ENCODE results near the gene EGLN2. TPM values are rescaled to one million over a fixed set of nuclear protein-coding genes. Genes with fewer than 3 reads are reported as not detected.
"Not testable (repeated sequence)": the region's sequence is repeated elsewhere in the genome, so short reads cannot be mapped to it uniquely, and the experiment has no call there.

Gene EGLN2
- total RNA-seq, 1 experiment from 2014 or later = 135 TPM

DNA sequence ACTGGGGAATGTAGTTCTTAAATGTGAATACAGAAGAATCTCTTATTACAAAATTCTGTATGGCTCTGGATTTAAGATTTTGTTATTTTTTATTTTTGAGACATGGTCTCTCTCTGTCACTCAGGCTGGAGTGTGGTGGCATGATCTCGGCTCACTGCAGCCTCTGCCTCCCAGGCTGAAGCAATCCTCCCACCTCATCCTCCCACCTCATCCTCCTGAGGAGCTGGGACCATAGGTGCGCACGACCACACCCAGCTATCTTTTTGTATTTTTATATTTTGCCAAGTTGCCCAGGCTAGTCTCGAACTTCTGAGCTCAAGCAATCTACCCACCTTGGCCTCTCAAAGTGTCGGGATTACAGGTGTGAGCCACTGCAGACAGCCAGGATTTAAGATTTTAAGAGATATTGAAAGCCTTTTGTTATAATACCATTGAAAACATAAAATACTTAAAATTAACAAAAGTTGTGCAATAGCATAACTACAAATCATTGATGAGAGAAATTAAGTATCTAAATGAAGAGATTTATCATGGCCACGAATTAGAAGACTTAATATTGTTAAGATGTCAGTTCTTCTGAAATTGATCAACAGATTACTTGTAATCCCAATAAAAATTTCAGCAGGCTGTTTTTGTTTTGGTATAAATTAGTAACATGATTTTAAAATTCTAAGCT, 37.9 kb downstream of the EGLN2 start:
- Mint-ChIP-seq H3K9me3 (ENCODE audit: unreplicated experiment) (peaks cover 17% of the 10 kb centered on the region), H3K4me3 (ENCODE audit: unreplicated experiment) (no peak overlapping the region), H3K27me3 (ENCODE audit: insufficient read depth, unreplicated experiment) (no peaks in the 10 kb centered on the region), H3K27ac (ENCODE audit: unreplicated experiment) (no peak overlapping the region), H3K36me3 (ENCODE audit: insufficient read depth, unreplicated experiment) (peaks cover 3% of the 10 kb centered on the region), H3K4me1 (ENCODE audit: low read depth, unreplicated experiment) (peaks cover 23% of the 10 kb centered on the region)
- intact Hi-C loops (cut with micrococcal nuclease; ENCODE audit: unreplicated experiment) = no loop called here
- Histone ChIP-seq H3K4me1 (peaks cover 7% of the 10 kb centered on the region), H3K9me3 (no peaks in the 10 kb centered on the region), H3K4me3 (ENCODE audit: low read depth, low read length) (no peak overlapping the region), H3K27me3 (replicated peaks; ENCODE audit: control insufficient read depth, insufficient read depth, low read length) (no peaks in the 10 kb centered on the region), H3K36me3 (ENCODE audit: control insufficient read depth, insufficient read depth, low read length) (no peaks in the 10 kb centered on the region)
- TF ChIP-seq, protein P1, sequence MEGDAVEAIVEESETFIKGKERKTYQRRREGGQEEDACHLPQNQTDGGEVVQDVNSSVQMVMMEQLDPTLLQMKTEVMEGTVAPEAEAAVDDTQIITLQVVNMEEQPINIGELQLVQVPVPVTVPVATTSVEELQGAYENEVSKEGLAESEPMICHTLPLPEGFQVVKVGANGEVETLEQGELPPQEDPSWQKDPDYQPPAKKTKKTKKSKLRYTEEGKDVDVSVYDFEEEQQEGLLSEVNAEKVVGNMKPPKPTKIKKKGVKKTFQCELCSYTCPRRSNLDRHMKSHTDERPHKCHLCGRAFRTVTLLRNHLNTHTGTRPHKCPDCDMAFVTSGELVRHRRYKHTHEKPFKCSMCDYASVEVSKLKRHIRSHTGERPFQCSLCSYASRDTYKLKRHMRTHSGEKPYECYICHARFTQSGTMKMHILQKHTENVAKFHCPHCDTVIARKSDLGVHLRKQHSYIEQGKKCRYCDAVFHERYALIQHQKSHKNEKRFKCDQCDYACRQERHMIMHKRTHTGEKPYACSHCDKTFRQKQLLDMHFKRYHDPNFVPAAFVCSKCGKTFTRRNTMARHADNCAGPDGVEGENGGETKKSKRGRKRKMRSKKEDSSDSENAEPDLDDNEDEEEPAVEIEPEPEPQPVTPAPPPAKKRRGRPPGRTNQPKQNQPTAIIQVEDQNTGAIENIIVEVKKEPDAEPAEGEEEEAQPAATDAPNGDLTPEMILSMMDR (IDR thresholded peaks at IDR 0.05; ENCODE audit: insufficient read depth in 1 of 2, low read depth in 1 of 2, low read length in 1 of 2, severe bottlenecking in 1 of 2, unreplicated experiment in 1 of 2) = no peak
- no TSS peak for BruUV-seq (replicated peaks)
- ChIA-PET POLR2A (no interaction called here), CTCF (interaction anchor here (0.6 kb wide), 2 partner anchors 17 to 232 kb away, joined by 3 to 5 read pairs; no protein-coding TSS in a partner anchor)
- DNase-seq = no peak

DNA sequence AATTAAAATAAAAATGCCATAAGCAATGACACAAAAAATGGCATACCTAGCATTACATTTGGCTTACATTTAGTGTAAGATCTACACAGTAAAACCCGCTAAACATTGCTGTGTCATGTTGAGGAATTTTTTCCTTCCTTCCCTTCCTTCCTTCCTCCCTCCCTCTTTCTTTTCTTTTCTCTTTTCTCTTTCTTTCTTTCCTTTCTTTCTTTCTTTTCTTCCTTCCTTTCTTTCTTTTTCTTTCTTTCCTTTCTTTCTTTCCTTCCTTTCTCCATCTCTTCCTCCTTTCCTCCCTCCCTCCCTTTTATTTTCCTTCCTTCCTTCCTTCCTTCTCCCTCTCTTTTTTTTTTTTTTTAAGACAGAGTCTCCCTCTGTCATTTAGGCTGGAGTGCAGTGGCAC, 39.5 kb downstream of the EGLN2 start:
- POLR2A ChIA-PET; H3K27ac Mint-ChIP-seq (ENCODE audit: unreplicated experiment); H3K4me1 ChIP-seq; H3K9me3 ChIP-seq; H3K27me3 ChIP-seq (replicated peaks; ENCODE audit: control insufficient read depth, insufficient read depth, low read length); H3K27me3 Mint-ChIP-seq (ENCODE audit: insufficient read depth, unreplicated experiment); BruUV-seq (replicated peaks); H3K4me3 ChIP-seq (ENCODE audit: low read depth, low read length); H3K36me3 ChIP-seq (ENCODE audit: control insufficient read depth, insufficient read depth, low read length); DNase-seq; H3K36me3 Mint-ChIP-seq (ENCODE audit: insufficient read depth, unreplicated experiment); H3K4me3 Mint-ChIP-seq (ENCODE audit: unreplicated experiment); intact Hi-C loops (cut with micrococcal nuclease; ENCODE audit: unreplicated experiment): not testable (repeated sequence)
- CTCF ChIA-PET = interaction anchor here (0.6 kb wide), 1 partner anchor 15 kb away, joined by 6 read pairs; no protein-coding TSS in a partner anchor
- Mint-ChIP-seq H3K4me1 (ENCODE audit: low read depth, unreplicated experiment) (peaks cover 19% of the 10 kb centered on the region), H3K9me3 (ENCODE audit: unreplicated experiment) (peaks cover 17% of the 10 kb centered on the region)

DNA sequence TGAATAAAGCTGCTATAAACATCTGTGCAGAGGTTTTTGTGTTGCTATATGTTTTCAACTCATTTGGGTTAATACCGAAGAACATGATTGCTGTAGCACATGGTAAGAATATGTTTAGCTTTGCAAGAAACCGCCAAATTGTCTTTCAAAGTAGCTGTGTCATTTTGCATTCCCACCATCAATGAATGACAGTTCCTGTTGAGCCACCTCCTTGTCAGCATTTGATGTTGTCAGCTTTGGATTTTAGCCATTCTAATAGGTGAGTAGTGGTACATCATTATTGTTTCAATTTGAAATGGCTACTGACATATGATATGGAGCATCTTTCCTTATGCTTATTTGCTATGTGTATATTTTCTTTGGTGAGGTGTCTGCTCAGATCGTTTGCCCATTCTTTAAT, 43.0 kb downstream of the EGLN2 start:
- CTCF ChIA-PET; H3K36me3 Mint-ChIP-seq (ENCODE audit: insufficient read depth, unreplicated experiment); H3K4me3 Mint-ChIP-seq (ENCODE audit: unreplicated experiment); H3K27me3 ChIP-seq (replicated peaks; ENCODE audit: control insufficient read depth, insufficient read depth, low read length); intact Hi-C loops (cut with micrococcal nuclease; ENCODE audit: unreplicated experiment); H3K4me1 ChIP-seq; H3K9me3 ChIP-seq; BruUV-seq (replicated peaks); H3K4me1 Mint-ChIP-seq (ENCODE audit: low read depth, unreplicated experiment); DNase-seq; POLR2A ChIA-PET; H3K27me3 Mint-ChIP-seq (ENCODE audit: insufficient read depth, unreplicated experiment); H3K4me3 ChIP-seq (ENCODE audit: low read depth, low read length); H3K27ac Mint-ChIP-seq (ENCODE audit: unreplicated experiment); H3K36me3 ChIP-seq (ENCODE audit: control insufficient read depth, insufficient read depth, low read length): not testable (repeated sequence)
- peaks cover 17% of the 10 kb centered on the region for H3K9me3 Mint-ChIP-seq (ENCODE audit: unreplicated experiment)

DNA sequence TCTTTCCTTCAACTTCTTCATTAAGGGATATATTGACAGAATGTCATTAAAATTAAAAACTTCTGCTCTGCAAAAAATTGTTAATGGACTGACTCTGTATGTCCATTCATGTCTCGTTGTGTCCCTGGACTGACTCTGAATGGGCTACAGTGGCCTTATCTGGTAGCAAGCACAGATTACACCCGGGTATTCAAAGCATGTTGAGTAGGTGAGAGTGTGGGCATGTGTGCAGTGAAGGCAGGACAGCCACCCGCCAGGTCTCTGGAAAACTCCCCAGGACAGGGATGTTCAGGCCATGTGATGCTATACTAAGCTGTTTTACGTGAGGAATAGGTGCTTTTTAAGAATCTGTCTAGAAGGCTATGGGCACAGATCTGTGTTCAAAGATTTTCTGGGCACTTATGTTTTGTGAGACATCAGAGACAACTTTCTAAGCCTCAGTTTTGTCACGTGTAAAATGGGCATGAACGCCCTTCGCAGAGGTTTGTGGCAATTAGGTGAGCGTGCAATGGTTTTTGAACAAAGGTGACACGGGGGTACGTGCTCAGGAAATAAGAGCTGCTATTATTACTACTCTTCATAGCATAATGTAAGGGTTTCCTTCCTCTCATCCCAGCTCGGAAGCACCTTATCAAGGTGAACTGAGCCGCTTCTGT, 44.1 kb downstream of the EGLN2 start:
- POLR2A ChIA-PET; H3K36me3 ChIP-seq (ENCODE audit: control insufficient read depth, insufficient read depth, low read length); H3K27ac Mint-ChIP-seq (ENCODE audit: unreplicated experiment); H3K27me3 ChIP-seq (replicated peaks; ENCODE audit: control insufficient read depth, insufficient read depth, low read length); BruUV-seq (replicated peaks); H3K4me1 Mint-ChIP-seq (ENCODE audit: low read depth, unreplicated experiment); H3K4me1 ChIP-seq; H3K36me3 Mint-ChIP-seq (ENCODE audit: insufficient read depth, unreplicated experiment); H3K4me3 Mint-ChIP-seq (ENCODE audit: unreplicated experiment); intact Hi-C loops (cut with micrococcal nuclease; ENCODE audit: unreplicated experiment); H3K4me3 ChIP-seq (ENCODE audit: low read depth, low read length); DNase-seq; H3K27me3 Mint-ChIP-seq (ENCODE audit: insufficient read depth, unreplicated experiment); H3K9me3 ChIP-seq; CTCF ChIA-PET: not testable (repeated sequence)
- H3K9me3 Mint-ChIP-seq (ENCODE audit: unreplicated experiment) = peaks cover 17% of the 10 kb centered on the region

DNA sequence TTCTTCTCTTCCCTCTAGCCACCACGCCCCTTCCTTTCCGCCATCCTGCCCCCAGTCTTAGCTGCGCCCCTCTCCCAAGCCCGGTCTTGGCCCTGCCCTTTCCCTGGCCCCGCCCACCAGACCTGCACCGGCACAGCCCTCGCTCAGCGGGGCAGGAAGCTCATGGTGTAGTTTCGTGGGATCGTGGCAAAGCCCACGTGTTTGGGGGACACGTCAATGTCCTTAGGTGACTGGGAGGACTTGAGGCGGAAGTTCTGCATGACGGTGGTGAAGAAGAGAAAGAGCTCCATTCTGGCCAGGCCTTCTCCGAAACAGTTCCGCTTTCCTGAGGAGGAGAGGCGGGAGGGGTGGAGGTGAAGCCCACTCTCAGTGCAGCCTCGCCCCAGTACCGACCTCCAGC, 44.7 kb downstream of the EGLN2 start:
- intact Hi-C loops (cut with micrococcal nuclease; ENCODE audit: unreplicated experiment) = not testable (repeated sequence)

DNA sequence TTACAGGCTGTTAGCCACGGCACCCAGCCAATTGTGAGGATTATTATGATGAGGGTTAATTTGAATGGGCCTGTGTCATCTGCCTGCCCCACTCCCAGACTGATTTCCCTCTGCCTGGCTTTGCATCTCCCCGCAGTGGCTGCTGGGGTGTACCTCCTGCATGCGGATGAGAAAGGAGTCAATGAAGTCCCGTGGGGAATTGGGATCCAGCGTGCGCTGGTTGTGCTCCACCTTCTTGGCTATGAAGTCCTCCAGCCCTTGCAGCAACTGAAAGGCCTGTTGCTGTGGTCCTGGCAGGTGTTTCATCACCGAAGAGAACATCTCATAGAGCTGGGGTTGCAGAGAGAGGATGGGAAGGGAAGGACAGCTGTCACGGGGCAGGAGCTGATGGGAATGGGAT, 47.7 kb downstream of the EGLN2 start:
- POLR2A ChIA-PET; H3K36me3 ChIP-seq (ENCODE audit: control insufficient read depth, insufficient read depth, low read length); H3K9me3 Mint-ChIP-seq (ENCODE audit: unreplicated experiment); H3K4me3 ChIP-seq (ENCODE audit: low read depth, low read length); H3K27ac Mint-ChIP-seq (ENCODE audit: unreplicated experiment); H3K36me3 Mint-ChIP-seq (ENCODE audit: insufficient read depth, unreplicated experiment); H3K4me3 Mint-ChIP-seq (ENCODE audit: unreplicated experiment); H3K4me1 Mint-ChIP-seq (ENCODE audit: low read depth, unreplicated experiment); intact Hi-C loops (cut with micrococcal nuclease; ENCODE audit: unreplicated experiment); BruUV-seq (replicated peaks); H3K27me3 Mint-ChIP-seq (ENCODE audit: insufficient read depth, unreplicated experiment); H3K9me3 ChIP-seq; CTCF ChIA-PET; H3K4me1 ChIP-seq; DNase-seq; H3K27me3 ChIP-seq (replicated peaks; ENCODE audit: control insufficient read depth, insufficient read depth, low read length): not testable (repeated sequence)

More for the DNA sequence above, 44.7 kb downstream of the EGLN2 start:
- H3K4me1 Mint-ChIP-seq (ENCODE audit: low read depth, unreplicated experiment); H3K4me3 ChIP-seq (ENCODE audit: low read depth, low read length); POLR2A ChIA-PET; H3K9me3 ChIP-seq; H3K27me3 ChIP-seq (replicated peaks; ENCODE audit: control insufficient read depth, insufficient read depth, low read length); CTCF ChIA-PET; H3K27me3 Mint-ChIP-seq (ENCODE audit: insufficient read depth, unreplicated experiment); H3K4me1 ChIP-seq; H3K27ac Mint-ChIP-seq (ENCODE audit: unreplicated experiment); H3K36me3 Mint-ChIP-seq (ENCODE audit: insufficient read depth, unreplicated experiment); DNase-seq; H3K36me3 ChIP-seq (ENCODE audit: control insufficient read depth, insufficient read depth, low read length); H3K4me3 Mint-ChIP-seq (ENCODE audit: unreplicated experiment); BruUV-seq (replicated peaks): not testable (repeated sequence)
- H3K9me3 Mint-ChIP-seq (ENCODE audit: unreplicated experiment) = peaks cover 12% of the 10 kb centered on the region

All from Caco-2 (cell line).